NOMO-1 treated with DMSO at 0.1 percent for 48 hours (cell line): ENCODE results near the gene TMEM219.

Experiments
- DNase-seq: peaks from one replicate; lab custom pipeline; 2025; ENCODE audit not compliant: unreplicated experiment; lab: John Stamatoyannopoulos, UW

The TMEM219 gene

DNA sequence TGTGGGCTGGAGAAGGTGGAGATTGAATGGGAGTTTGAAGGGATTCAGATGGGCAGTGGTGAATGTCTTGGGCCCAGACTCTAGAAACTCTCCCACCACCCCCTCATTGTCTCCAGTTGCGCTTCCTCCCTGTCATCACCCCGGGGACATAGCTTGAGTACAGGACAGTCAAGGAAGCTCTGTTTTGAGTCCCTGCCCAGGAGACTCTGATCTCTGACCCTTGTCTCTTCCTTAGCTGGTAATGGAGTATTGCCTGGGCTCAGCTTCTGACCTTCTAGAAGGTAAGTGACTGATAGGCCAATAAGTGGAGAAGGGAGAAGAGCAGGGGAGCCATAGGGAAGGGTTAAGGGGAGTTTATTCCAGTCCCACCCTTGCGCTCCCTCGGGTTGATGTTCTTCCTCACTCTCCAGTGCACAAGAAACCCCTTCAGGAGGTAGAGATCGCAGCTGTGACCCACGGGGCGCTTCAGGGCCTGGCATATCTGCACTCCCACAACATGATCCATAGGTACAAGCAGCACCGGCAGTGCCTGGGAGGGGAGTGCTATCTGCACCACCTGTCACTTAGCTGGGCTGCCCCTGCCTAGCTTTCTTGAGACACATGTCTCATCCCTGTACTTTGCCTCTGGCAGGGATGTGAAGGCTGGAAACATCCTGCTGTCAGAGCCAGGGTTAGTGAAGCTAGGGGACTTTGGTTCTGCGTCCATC, 16.8 kb downstream of the TMEM219 start:
- no peak for DNase-seq

DNA sequence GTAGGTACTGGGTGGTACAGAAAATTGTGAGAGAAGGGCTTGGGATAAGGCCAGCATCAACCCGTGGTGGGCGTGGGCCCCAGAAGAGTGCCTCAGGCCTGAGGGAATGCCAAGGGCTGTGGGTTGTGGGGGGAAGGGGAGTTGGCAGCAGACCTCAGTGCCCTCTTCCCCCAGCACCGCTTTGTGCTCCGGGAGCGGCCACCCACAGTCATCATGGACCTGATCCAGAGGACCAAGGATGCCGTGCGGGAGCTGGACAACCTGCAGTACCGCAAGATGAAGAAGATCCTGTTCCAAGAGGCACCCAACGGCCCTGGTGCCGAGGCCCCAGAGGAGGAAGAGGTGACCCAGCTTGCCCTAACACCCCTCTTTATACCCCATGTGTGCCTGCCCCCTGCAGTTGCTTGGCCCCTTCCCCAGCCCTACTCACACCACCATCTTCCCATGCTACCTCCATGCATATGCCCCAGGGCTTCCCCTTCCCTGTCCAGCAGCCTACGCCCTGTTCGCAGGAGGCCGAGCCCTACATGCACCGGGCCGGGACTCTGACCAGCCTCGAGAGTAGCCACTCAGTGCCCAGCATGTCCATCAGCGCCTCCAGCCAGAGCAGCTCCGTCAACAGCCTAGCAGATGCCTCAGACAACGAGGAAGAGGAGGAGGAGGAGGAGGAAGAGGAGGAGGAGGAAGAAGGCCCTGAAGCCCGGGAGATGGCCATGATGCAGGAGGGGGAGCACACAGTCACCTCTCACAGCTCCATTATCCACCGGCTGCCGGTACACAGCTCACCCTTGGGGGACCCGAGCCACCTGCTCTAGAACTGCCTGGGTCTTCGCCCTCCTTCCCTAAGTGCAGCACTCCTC, 20.9 kb downstream of the TMEM219 start:
- no peak for DNase-seq

DNA sequence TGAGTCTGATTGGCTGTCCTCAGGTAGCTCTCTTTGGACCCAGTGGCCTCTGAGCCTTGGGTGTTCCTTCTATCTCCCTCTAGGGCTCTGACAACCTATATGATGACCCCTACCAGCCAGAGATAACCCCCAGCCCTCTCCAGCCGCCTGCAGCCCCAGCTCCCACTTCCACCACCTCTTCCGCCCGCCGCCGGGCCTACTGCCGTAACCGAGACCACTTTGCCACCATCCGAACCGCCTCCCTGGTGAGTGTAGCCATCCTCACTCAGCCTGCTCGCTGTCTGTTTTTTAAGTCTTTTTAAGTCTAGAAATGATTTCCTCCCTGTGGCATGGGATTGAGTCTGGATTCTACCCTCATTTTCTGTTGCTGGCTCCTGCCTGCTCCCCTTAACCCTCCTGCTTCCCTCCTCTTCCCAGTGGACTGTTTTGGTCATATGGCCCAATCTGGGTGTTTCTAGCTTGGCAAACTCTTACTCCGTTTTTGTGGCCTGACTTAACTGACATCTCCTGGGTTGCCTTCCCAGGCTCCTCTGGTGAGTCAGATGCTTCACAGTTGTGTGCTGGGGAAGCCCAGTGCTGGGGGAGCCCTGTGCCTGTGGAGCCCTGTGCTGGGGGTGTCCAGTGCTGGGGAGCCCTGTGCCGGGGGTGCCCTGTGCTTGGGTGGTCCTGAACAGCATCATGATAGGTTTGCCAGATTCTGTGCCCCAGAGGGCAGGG, 21.7 kb downstream of the TMEM219 start:
- no peak for DNase-seq

GRCh38 chr16:29984137-29984763, 22.4 kb downstream of the TMEM219 start:
- DNase-seq = no peak

- DNase-seq = no peak
Measured at GRCh38 chr16:29984764-29985147, 22.9 kb downstream of the TMEM219 start.

DNA sequence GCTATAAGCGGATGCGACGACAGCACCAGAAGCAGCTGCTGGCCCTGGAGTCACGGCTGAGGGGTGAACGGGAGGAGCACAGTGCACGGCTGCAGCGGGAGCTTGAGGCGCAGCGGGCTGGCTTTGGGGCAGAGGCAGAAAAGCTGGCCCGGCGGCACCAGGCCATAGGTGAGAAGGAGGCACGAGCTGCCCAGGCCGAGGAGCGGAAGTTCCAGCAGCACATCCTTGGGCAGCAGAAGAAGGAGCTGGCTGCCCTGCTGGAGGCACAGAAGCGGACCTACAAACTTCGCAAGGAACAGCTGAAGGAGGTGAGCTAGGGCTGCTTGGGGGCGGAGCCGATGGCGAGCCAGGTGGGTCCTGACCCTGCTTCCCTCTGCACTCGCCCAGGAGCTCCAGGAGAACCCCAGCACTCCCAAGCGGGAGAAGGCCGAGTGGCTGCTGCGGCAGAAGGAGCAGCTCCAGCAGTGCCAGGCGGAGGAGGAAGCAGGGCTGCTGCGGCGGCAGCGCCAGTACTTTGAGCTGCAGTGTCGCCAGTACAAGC, 23.5 kb downstream of the TMEM219 start:
- DNase-seq = no peak

GRCh38 chr16:29986231-29986630, 24.4 kb downstream of the TMEM219 start:
- no peak for DNase-seq

GRCh38 chr16:29986931-29987330, 25.1 kb downstream of the TMEM219 start:
- DNase-seq = no peak

DNA sequence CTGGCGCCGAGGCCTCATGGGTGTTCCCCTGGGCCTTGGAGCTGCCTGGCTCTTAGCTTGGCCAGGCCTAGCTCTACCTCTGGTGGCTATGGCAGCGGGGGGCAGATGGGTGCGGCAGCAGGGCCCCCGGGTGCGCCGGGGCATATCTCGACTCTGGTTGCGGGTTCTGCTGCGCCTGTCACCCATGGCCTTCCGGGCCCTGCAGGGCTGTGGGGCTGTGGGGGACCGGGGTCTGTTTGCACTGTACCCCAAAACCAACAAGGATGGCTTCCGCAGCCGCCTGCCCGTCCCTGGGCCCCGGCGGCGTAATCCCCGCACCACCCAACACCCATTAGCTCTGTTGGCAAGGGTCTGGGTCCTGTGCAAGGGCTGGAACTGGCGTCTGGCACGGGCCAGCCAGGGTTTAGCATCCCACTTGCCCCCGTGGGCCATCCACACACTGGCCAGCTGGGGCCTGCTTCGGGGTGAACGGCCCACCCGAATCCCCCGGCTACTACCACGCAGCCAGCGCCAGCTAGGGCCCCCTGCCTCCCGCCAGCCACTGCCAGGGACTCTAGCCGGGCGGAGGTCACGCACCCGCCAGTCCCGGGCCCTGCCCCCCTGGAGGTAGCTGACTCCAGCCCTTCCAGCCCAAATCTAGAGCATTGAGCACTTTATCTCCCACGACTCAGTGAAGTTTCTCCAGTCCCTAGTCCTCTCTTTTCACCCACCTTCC, 25.6 kb downstream of the TMEM219 start:
- DNase-seq = no peak

- no peak for DNase-seq
Measured at GRCh38 chr16:29988346-29989075, 26.6 kb downstream of the TMEM219 start.

DNA sequence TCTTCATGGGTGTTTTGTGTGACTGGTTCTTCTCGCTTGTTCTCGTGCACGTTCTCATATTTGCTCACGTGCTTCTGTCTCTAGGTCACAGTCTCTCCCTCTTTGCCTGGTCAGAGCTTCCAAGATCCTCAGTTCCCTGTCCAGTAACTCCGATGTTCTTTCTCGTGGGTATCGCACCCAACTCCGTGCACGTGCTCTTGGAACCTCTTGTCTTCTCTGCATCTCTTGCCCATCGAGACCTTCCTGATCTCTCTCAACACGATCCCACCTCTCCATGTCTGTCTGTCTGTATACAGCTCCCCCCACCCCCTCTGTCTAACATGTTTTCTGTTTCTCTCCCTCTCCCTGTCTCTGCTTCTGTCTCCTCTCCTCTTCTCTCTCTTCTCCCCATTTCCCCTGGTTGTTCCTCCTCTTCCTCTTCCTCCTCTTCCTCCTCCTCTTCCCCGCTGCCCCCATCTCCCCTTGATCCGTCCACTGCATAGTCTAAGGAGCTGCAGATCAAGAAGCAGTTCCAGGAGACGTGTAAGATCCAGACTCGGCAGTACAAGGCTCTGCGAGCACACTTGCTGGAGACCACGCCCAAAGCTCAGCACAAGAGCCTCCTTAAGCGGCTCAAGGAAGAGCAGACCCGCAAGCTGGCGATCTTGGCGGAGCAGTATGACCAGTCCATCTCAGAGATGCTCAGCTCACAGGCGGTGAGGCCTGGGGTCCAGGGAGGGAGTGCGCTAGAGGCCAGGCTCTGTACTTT, 27.4 kb downstream of the TMEM219 start:
- no peak for DNase-seq

GRCh38 chr16:29990034-29990433, 28.2 kb downstream of the TMEM219 start:
- DNase-seq = no peak

GRCh38 chr16:29990883-29991570, 29.1 kb downstream of the TMEM219 start:
- no peak for DNase-seq

DNA sequence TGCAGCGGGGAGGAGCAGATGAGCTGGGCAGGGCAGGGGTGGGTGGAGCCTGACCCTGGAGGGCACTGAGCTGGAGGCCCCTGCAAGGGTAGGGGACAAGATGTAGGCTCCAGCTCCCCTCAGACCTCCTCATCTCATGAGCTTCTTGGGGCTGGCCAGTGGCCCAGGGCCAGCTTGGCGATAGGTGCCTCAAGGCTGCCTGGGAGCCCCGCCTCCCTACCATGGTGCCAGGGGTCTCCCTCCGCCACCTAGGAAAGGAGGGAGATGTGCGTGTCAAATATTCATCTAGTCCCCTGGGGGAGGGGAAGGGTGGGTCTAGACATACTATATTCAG, 29.7 kb downstream of the TMEM219 start:
- DNase-seq = no peak

GRCh38 chr16:29992344-29992967, 30.6 kb downstream of the TMEM219 start:
- DNase-seq = no peak

DNA sequence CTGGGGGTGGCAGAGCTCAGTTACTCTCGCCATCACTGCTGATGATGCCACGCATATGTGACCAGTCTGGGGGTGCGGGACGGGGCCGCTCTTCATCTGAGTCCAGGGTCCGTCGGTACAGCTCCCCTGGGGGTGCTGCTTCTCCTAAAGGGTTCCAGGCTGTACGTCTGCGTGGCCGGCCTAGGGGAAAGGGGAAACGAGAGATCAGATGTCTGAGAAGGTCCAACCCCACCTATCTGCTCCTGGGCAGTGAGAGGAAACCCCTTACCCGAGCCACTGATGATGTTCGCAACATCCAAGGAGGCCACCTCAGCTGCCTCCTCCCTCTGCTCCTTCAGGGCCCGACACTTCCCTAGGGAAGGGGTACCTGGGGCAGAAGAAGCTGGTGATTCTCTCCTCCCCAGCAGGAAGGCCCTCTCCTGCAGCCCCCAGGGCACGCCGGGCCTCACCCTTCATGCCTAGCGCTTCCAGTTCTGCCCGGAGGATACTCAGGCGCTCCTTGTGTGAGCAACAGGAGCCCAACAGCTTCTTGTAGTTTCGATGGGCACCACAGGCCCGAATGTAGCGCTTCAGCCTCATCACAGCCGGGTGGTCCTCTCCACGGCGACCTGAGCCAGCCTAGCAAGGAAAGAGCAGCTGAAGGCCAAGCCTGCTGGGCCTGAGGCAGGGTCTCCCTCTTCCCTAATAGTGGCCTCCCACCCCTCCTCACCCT, 31.5 kb downstream of the TMEM219 start:
- DNase-seq = no peak

DNA sequence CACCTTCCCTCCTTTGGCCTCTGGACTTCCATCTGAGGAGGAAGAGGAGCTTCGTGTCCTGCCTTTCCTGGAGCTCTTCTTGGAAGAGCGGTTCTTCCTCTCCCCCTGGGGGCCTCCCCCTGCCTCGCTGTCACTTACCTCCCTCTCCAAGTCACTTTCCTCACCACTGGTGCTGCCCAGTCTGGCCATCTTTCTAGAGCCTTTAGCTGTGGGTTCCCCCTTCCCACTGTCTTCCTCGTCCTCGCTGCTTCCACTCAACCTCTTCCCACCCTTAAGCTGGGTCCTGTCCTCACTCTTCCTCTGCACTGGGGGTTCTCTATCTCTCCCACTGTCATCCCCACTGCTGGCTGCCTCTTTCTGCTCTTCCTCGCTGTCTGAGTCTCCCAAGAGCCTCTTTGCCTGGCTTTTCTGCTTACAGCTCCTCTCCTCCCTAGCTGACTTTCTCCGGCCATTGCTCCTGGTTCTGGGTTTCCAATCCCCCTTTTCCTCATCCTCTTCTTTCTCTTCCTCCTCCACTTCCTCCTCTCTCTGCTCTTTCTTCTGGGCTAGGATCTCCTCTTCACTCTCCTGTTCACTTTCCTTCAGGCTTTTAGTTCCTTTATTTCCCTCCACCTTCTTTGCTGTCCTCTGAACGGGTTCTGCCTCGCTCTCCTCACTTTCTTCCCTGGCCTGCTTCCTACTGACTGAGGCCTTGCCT, 32.2 kb downstream of the TMEM219 start:
- no peak for DNase-seq
